T follicular helper cell (primary cell): Measurements from ENCODE around the gene CAMTA1.

Experiments used
- DNase-seq: peaks from one replicate; pipeline ENCODE4 v3.0.0-alpha.2; 2020; ENCODE audit warnings: low read depth

Gene CAMTA1

DNA sequence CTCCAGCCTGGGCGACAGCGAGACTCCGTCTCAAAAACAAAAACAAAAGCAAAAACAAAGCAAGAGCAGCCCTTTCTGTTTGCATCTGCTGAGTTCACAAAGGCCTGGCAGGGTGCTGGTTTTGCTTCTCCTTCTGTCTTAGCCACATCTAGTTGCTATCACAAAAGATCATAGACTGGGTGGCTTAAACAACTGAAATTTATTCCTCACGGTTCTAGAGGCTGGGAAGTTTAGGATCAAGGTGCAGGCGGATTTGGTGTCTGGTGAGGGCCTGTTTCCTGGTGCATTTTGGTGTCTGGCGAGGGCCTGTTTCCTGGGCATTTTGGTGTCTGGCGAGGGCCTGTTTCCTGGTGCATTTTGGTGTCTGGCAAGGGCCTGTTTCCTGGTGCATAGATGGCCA, 471.3 kb downstream of the CAMTA1 start:
- DNase-seq = no peak

DNA sequence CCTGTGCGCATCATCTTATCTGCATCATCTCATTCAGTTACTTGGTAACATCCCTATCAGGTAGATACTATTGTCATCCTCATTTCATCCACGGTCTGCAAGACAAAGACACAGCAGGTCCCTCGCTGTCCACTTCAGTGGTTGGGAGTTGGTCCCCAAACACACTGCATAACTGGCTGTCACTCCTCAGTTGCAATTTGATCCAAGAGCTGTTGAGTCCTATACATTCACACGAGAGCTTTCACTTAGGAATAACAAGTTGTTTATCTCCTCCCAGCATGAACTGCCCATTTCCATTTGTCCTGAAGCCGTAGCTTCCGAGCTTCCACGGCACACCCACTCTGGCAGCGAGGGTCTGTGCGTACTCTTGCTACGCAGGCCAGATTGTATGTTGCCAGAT, 472.0 kb downstream of the CAMTA1 start:
- DNase-seq = no peak

DNA sequence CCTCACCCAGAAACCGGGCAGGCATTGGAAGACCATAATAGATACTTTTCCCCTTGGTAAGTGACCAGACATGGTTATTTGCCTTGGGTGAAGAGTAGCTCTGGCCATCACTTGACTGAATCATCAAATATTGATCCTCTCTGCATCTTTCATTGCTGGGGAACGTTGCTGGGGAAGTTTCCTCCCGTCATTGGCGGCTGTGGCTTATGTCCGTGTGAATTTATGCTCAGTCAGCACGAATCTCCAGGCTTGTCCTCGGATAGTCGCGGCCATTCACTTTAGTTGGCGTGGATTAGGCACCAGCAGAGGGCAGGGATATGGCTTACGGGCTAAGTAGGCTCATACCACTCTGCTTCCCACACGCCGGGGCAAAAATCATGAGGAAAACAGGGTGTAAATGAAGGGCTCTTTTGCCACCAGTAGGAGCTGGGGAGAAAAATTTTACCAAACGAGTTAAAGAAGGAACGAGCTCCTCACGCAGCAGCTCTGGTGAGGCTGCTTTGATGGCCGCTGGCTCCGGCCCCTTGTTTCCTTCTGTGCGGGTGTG, 473.4 kb downstream of the CAMTA1 start:
- DNase-seq = no peak

DNA sequence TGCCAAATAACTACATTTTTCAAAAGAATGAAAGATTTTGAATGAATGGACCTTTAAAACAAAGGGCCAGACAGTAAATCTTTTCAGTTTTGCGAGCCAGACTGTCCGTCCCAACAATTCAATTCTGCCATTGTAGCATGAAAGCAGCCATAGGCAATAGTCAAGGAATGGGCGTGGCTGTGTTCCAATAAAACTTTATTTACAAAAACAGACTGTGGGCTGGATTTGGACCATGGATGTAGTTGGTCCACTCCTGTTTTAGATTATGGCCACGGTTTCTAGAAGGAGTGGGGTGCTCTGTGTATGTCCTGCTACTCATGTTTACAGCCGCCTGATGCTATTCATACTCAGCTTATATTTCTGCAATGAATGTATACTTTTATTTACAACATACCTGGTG, 474.7 kb downstream of the CAMTA1 start:
- DNase-seq = no peak

DNA sequence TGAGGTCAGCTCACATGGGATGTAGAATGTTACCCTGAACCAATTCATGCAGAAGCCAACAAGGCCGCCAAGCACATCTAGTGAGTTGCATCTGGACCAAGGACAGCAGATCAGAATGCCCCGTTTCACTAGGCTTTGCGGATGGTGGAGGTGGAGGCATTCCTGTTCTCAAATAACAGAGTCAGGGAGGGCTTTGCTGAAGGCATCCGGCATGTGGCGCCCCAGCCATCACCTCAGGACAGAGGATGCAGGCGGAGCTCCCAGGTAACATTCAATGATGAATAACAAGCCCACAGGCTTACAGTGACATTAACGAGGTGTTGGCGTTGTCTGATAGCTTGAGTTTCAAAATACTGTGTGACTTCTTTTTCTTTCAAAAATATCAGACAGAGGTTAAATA, 476.2 kb downstream of the CAMTA1 start:
- no peak for DNase-seq

DNA sequence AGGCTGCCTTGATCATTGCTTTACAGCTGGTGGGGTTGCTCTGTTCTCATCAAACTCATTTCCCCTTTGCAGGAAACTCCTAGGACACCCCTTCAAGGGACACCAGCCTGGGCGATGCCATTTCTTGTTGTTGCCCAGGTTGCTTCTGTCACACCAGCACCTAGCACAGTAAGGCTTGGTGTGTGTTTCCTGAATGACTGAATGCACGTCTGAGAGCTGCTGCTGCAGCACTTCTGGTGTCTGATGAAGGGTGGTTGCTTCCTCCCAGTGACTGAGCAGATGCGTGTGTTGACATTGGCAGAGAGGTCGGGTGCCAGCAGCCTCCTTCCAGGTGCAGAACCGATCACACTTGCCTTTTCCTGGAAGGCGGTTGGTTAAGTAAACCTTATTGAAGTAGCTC, 477.4 kb downstream of the CAMTA1 start:
- no peak for DNase-seq

DNA sequence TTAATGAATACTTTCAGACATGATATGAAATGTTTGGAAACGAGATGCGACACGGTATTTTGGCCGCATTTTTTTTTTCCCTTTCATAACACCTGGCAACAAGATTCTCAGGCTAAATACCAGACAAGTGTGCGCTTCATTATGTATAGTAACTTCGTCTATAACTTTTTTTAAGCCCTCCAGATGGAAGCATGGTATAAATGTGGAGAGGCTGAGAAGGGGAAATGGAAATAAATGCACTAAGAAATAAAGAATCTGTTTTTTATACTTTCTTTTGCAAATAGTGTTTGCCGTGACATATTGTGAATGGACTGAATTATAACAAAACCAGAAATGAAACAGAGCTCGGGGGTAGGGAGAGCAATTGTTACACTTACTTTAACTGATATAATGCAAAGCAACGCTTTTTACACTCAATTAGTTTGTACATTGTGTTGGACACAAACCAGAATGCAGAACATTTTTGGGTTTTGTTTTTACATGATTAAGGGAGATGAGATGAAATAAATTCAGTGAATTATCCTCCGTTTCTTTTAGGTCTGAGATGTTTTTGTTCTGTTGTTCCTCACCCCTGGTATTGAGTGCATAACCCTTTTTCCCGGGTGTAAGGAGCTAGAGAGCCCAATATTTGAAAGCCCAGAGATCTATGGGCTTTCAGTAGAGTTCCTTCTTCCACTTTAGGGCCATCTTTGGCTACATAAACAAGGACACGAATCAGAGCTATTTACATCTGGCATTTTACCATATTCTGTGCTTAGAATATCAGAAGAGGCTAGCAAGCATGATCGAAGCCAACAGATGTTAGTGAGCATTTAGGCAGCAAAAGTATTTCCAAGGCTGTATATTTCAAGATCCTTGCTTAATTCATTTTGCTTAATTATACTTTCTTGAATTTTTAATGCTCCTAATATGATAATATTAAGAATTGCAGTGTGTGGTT, 478.0 kb downstream of the CAMTA1 start:
- no peak for DNase-seq

DNA sequence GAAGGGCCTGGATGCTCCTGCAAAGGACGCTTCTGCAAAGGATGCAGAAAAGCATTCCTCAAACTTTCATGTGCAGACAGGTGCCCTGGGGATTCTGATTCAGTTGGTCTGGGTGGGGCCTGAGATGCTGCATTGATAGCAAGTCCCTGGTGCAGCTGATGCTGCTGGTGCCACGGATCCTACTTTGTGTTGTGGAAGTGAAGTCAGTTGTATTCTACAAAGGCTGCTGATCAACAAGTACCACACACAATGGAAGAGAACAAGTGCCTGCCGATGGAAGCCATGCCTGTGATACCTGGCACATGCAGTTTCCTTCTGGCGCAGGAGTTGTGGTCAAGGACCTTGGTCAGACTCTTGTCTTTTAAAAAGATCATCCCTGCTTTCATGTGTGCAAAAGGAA, 478.8 kb downstream of the CAMTA1 start:
- no peak for DNase-seq

DNA sequence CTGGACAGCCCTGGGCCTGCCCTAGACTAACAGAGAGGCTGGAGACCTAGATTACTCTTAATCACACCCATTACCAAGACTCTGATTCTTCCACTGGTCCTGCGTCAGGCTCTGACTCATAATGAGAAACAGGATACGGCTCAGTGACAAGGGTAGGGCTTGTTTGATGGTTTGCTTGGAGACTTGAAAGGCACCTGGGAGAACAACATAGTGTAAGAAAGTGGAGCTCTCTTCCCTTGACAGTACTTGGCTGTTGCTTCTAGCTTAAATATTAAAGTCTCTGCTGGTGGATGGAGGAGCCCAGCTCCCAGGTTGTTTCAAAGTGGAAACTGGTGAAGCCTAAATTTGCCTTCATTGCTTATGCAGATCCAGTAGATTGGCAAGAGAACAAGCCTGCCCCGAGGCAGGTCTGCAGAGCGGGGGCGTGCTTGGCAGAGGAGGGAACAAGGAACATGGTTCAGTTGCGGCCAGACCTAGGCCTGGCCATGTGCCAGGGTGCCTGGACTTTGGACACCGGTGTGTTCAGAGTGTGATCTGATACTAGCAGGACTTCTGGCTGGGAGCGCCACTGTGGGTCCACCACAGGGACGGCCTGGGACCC, 480.6 kb downstream of the CAMTA1 start:
- no peak for DNase-seq

DNA sequence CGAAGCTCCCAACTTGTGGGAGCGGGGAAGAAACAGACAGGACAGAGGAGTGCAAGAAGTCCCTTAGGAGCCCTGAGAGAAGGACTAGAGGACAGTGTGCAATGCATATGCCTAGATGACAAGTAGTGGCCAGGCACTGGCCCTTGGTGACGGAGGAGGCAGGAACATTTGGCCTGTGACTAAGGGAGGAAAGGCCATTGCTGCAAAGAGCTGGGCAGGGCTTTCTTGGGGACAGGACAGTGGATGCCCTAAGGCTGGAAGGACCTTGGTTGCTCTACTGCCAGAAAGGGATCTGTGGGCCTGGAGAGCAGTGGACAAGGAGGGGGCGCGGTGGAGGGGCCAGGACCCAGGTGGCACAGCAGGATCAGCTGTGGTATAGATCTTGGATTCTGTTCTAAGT, 481.3 kb downstream of the CAMTA1 start:
- DNase-seq = no peak

DNA sequence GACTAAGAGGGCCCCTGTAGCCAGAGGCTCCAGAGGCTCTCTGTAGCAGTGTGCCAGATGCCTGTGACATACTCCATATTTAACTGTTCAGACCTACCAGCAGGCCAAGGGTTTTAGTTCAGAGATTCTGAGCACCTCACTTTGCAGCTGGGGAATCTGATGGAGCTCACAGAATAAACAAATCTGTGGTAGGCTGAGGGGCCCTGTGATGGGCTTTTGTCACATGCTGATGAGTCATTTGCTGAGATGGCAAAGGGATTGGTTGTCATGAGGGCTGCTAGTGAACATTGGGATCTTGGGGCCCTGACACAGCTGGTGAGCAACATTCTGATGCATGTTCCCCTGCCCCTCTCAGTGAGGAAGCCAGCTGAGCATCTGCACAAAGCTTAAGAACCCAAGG, 482.2 kb downstream of the CAMTA1 start:
- DNase-seq = no peak

DNA sequence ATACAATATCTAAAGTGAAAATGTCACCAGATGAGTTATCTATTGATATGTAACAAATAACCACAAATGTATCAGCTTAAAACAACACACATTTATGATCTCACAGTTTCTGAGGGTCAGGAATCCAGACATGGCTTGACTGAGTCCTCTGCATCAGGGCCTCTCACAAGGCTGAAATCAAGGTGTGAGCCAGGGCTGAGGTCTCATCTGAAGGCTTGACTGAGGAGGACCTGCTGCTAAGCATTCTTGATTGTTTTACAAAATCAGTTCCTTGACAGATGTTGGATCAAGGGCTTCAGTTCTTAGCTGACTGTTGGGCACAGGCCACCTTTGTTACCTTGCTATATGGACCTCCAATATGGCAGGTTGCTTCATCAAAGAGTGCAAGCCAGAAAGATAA, 483.7 kb downstream of the CAMTA1 start:
- no peak for DNase-seq

DNA sequence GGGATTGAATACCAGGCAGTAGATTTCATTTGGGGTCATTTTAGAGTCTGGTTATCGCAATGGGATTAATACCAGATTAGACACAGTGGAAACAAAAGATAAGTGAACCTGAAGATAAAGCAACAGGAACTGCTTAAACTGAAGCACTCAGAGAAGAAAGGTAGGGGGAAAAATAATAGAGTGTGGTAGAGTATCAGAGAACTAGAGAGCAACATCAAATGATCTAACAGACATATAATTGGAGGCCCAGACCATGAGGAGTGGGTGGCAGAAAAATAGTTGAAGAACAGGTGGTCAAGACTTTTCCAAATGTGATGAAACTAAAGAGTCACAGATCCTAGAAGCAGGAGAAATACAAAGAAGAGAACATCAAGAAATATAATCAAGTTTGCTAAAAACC, 484.3 kb downstream of the CAMTA1 start:
- DNase-seq = no peak

DNA sequence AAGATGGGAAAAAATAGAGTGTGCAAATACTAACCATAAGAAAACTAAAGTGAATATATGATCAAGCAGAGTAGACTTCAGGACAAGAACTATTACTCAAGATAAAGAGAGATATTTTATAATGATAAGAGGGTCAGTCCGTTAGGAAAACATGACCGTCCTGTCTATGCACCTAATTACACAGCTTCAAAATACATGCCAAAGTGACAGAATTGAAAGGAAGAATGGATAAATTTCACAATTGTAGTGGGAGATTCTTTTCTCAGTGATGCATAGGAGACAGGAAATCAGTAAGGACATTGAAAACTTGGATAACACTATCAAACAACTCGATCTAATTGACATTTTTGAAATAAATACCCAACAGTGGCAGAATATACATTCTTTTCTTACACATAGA, 489.0 kb downstream of the CAMTA1 start:
- DNase-seq = no peak

DNA sequence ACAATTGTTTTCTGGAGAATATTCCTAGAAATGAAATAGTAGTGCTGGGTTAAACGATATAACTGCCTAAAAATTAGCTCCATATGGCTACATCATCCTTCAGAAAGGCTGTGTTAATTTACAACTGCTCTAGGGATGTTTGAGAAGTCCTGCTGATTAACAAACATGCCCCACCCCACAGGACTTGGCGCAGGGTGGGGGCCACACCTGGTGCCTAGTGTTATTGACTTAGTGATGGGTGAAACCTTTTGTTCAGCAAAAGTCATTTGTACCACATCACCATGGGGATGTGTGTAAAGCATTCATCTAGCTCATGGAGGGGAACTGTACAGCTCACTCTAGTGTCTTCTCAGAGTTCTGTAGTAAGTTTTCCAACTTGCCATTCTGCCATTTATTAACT, 492.8 kb downstream of the CAMTA1 start:
- no peak for DNase-seq

DNA sequence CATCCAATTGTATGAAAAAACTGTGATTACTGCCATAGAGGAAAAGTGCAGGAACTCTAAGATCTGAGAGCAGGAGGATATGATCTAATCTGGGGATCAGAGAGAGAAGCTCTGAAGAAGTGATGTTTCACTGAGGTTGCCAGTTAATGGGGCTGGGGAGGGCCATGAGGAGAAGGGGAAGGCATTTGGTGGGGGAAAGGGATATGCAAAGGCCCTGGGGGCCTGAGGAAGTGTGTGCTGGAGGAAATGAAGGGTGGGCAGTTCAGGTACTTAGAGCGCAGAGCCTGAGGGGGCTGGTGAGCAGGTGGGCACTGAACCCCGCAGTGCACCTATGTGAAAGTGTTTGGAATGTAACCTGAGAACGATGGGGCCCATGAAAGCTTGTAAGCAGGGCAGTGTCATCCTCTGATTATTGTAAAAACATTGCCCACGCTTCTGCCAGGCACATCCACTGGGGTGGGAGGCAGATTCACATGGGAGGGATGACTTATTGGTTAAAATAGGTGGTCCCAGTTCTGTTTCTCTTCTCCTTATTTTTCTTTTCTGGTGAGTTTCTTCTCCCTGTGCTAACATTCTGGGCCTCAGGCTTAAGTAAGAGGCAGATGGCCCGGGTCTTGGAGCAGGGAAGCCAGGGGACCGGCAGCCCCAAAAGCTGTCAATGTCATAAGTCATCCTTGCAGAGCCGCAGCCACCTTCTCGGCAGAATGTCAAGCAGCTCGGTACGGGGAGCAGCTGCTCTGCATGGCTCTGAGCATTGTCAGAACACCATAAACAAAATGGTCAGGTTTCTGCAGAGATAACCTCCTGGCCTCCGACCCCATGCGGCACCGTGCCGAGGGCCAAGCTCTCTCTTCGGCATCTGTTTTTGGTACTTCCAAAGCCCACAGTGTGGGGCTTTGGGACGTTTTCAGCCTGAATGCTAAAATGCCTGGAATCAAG, 493.8 kb downstream of the CAMTA1 start:
- DNase-seq = no peak

DNA sequence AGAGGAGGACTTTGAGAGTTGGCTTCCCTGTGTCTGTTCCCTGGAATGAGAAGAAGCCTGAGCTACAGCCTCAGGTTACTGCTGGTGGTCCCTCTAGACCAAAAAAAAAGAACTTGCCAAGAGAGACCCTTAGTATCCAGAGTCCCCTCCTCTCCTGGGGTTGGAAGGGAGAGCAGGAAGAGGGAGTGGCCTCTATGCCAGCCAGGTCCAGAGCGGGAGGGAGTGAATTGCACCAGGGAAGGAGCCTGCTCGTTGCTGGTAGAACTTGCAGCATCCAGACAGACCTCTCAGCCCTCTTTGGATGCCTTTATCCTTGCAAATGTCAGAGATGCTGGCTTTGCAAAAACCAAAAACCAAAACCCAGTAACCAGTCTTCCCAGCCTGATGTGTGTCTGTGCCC, 494.5 kb downstream of the CAMTA1 start:
- DNase-seq = no peak

DNA sequence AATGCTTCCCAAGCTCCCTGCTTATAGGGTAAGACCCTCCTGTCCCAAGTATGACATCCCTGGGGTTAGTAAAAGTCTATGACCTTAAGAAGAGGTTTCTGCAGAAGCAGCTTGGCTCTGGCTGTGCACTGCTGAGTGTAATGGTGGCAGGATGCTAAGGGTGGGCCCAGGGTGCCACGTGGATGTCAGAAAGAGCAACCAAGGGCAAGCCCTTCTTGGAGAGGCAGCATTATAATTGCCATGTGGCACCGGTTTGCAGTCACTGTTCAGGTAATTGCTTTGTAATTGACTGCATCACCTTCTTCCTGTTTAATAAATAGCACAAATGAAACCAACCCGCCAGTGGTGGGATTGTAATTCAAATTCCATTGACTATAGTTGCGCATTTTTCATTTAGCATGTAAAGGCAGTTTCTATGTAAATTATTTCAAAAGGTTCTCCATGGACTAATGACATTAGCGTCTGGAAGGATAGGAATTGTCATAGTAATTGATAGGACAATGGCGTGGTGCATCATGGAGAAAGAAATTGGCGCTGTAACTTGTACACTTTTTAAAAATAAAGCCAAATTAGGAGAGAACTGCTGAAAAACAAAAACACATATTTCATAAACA, 495.2 kb downstream of the CAMTA1 start:
- no peak for DNase-seq

DNA sequence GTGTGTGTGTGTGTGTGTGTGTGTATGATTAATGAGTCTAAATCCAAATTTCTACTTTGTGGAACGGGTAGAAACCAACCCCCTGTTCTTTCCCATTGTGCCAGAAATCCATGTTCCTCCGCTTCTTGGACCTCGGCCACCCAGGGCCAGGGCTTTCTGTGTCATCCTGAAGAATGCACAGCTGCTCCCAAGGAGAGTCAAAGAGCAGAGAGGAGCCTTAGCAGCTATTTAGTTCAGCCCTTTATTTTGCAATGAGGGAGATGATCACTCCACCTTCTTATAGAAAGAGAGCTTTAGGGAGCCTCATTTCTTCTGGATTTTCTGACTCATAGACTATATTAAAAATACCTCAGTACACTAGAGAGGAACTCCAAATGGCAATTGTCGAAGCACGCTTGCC, 496.6 kb downstream of the CAMTA1 start:
- no peak for DNase-seq

DNA sequence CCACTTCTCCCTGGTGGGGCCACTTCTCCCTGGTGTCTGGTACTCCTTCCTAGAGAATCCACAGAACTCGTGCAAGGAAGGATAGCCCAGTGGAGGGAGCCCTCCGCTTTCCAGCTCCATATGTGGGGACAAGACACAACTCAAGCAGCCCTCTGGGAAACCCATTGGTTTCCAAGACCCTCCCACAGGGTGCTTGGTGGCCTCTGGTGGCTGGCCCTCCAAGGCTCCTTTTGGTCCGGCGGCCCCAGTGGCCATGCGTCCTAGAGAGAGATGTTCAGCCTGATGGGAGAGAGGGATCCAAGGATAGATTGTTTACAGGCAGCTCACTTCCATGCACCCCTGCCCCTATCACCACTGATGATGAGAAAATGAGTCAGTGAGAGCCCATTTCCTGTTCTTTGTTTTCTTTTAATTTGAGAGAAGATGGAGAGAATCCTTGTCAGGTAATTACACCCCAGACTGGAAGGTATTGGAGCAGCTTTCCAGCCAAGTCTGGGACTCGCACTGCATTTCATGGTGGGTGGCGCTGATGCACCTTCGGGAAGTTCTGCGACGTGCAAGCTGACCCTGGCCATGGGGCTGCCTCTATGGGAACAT, 499.7 kb downstream of the CAMTA1 start:
- DNase-seq = no peak

DNA sequence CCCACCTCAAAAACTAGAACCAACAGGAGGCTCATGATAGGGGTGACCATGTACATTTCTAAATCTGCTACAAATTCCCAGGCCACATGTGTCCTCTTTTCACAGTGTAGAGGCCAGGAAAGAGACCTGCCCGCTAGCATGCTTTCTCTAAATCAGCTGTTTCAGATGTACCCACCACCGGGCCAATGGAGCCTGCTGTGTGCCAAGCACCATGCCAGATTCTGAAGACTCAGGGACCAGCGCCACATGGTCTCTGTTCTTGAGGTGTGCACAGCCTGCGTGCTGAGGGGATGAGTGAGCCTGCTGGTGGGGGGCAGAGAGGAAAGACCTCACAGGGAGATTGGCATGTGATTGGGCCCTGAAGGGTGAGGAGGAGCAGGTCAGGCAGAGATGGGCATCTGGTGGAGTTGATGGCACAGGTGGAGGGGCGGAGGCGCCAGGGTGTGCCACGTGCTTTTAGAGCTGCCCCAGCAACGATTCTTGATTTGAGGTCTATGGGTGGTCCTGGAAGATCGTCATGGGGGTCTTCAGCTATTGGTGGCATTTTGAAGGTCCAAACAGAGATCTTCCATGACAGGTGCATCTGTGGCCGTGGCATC, 500.7 kb downstream of the CAMTA1 start:
- DNase-seq = no peak
